Retinal pigment epithelial cell (primary cell): ENCODE measurements around the gene ST3GAL6.

Experiments used
- DNase-seq: peaks from one replicate; pipeline ENCODE4 v3.0.0-alpha.2; 2010; ENCODE audit warnings: low read depth
- H3K4me3 ChIP-seq: 2 replicates; pipeline ENCODE4 v1.5.1; 2011; ENCODE audit warnings: mild to moderate bottlenecking, low read length, control low read depth, moderate library complexity
- CTCF ChIP-seq: conservative IDR thresholded peaks from 2 replicates; pipeline ENCODE4 v1.5.1; 2011; ENCODE audit warnings: low read depth, low read length, control low read depth, inconsistent platforms

ST3GAL6 gene

GRCh38 chr3:98775459-98776139, 12.5 kb downstream of the ST3GAL6 start:
- DNase-seq: no peak
- TF ChIP-seq CTCF: no peak

GRCh38 chr3:98776140-98776493, 13.0 kb downstream of the ST3GAL6 start:
- TF ChIP-seq CTCF: no peak
- H3K4me3 ChIP-seq: no peak overlapping the region
- no peak for DNase-seq

More at GRCh38 chr3:98775459-98776139, 12.5 kb downstream of the ST3GAL6 start:
- H3K4me3 ChIP-seq: no peak overlapping the region

- no peak overlapping the region for H3K4me3 ChIP-seq
- no peak for DNase-seq
- TF ChIP-seq CTCF: no peak
These were observed 14.1 kb downstream of the ST3GAL6 start for GRCh38 chr3:98777286-98777685.

GRCh38 chr3:98777801-98778220, 14.7 kb downstream of the ST3GAL6 start:
- peak; percentile 45 for TF ChIP-seq CTCF
- H3K4me3 ChIP-seq: no peak overlapping the region
- peak; percentile 61 for DNase-seq

- no peak for TF ChIP-seq CTCF
- DNase-seq: no peak
- H3K4me3 ChIP-seq: no peak overlapping the region
These were observed 15.2 kb downstream of the ST3GAL6 start for GRCh38 chr3:98778383-98778782.

- no peak for TF ChIP-seq CTCF
- no peak overlapping the region for H3K4me3 ChIP-seq
- DNase-seq: peak; percentile 77
These were observed 15.8 kb downstream of the ST3GAL6 start for GRCh38 chr3:98778852-98779413.

- DNase-seq: no peak
- TF ChIP-seq CTCF: no peak
- H3K4me3 ChIP-seq: no peak overlapping the region
These were observed 16.6 kb downstream of the ST3GAL6 start for GRCh38 chr3:98779541-98780335.
